Myocyte (in vitro differentiated cells): Measurements from ENCODE around the gene ASPHD2. TPM values are rescaled to one million over a fixed set of nuclear protein-coding genes. Genes with fewer than 3 reads are reported as not detected.
"Not testable (repeated sequence)": the region's sequence is repeated elsewhere in the genome, so short reads cannot be mapped to it uniquely, and the experiment has no call there.

Experiments
- DNase-seq: peaks from one replicate; pipeline ENCODE4 v3.0.0-alpha.2; 2012; ENCODE audit warnings: low read depth
- polyA plus RNA-seq: library from polyadenylated mRNA; unstranded; fragments of >200 nt; gene quantifications from one replicate; pipeline ENCODE4 v1.2.1, GENCODE V29; 2012; ENCODE audit warnings: missing spikeins
- total RNA-seq: library from RNA; depleted of rRNA; stranded (reverse); fragments of >200 nt; gene quantifications from 2 replicates; pipeline ENCODE4 v1.2.3, GENCODE V29; 2014

Gene ASPHD2
- 0.21 and 0.83 TPM in 2 replicates for total RNA-seq
- 3.1 TPM for polyA plus RNA-seq

- DNase-seq, result peak; percentile 60
Observed at GRCh38 chr22:26428515-26429457, at the start of gene ASPHD2. ASPHD2 (plus strand) TSS chr22:26429260; CDS start chr22:26433616, 4,356 bp downstream.

GRCh38 chr22:26380072-26380830 is 48.8 kb upstream of the ASPHD2 start:
- no peak for DNase-seq

- no peak for DNase-seq
Observed at GRCh38 chr22:26382782-26383181, 46.3 kb upstream of the ASPHD2 start.

- DNase-seq, result no peak
Observed at GRCh38 chr22:26383968-26384556, 45.0 kb upstream of the ASPHD2 start.

- peak; percentile 79 for DNase-seq
Observed at GRCh38 chr22:26385164-26385563, 43.9 kb upstream of the ASPHD2 start.

GRCh38 chr22:26389125-26389524 is 39.9 kb upstream of the ASPHD2 start:
- DNase-seq, result no peak

GRCh38 chr22:26391091-26391490 is 38.0 kb upstream of the ASPHD2 start:
- DNase-seq, result no peak

GRCh38 chr22:26391623-26392022 is 37.4 kb upstream of the ASPHD2 start:
- DNase-seq, result no peak

GRCh38 chr22:26393929-26394328 is 35.1 kb upstream of the ASPHD2 start:
- no peak for DNase-seq

- peak; percentile 47 for DNase-seq
Observed at GRCh38 chr22:26394777-26395176, 34.3 kb upstream of the ASPHD2 start.

GRCh38 chr22:26395926-26396325 is 33.1 kb upstream of the ASPHD2 start:
- no peak for DNase-seq

- DNase-seq, result peak; percentile 73
Observed at GRCh38 chr22:26398741-26399153, 30.3 kb upstream of the ASPHD2 start.

- DNase-seq, result no peak
Observed at GRCh38 chr22:26399289-26399688, 29.8 kb upstream of the ASPHD2 start.

- DNase-seq, result no peak
Observed at GRCh38 chr22:26401726-26402125, 27.3 kb upstream of the ASPHD2 start.

- DNase-seq, result peak; percentile 32
Observed at GRCh38 chr22:26404851-26405421, 24.1 kb upstream of the ASPHD2 start.

- peak; percentile 79 for DNase-seq
Observed at GRCh38 chr22:26406118-26406517, 22.9 kb upstream of the ASPHD2 start.

GRCh38 chr22:26408562-26409220 is 20.4 kb upstream of the ASPHD2 start:
- not testable (repeated sequence) for DNase-seq

- DNase-seq, result peak; percentile 53
Observed at GRCh38 chr22:26409719-26410335, 19.2 kb upstream of the ASPHD2 start.

GRCh38 chr22:26410386-26410785 is 18.7 kb upstream of the ASPHD2 start:
- DNase-seq, result no peak

- no peak for DNase-seq
Observed at GRCh38 chr22:26414347-26414746, 14.7 kb upstream of the ASPHD2 start.
